HG02610 (cell line): Measurements from ENCODE around the gene PAMR1.

Source experiments
- ATAC-seq: cut with Tn5 transposase; IDR thresholded peaks from one replicate; pipeline ENCODE4 v1.9.1; 2021; ENCODE audit warnings: mild to moderate bottlenecking, moderate library complexity; ENCODE audit not compliant: unreplicated experiment

The PAMR1 gene

DNA sequence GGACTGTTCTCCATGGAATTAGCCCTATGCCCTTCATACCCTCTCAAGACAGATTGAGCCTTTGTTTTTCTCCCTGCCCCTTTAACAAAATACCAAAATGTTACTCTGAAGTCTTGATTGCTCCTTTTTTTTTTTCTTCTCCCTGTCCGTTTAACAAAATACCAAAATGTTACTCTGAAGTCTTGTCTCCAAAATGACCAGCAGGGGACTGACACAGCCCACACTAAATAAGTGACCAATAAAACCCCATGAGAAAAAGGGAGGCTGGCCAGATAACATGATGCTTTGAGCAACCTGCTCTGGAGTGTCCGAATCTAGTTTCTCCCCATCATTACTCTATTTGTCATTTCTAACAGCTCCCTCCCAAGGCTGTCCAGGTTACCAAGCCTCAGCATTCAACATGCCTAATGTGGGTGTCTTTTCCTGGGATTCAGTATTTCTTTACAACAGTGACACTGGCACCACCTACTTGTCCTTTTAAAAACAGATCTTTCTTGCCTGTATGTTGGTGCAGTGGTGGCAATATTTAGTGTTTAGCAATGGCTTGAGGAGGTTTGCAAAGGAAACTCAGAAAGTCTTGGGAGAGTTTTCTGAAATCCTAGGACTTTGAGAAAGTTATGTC, 63.4 kb downstream of the PAMR1 start:
- ATAC-seq, result no peak

DNA sequence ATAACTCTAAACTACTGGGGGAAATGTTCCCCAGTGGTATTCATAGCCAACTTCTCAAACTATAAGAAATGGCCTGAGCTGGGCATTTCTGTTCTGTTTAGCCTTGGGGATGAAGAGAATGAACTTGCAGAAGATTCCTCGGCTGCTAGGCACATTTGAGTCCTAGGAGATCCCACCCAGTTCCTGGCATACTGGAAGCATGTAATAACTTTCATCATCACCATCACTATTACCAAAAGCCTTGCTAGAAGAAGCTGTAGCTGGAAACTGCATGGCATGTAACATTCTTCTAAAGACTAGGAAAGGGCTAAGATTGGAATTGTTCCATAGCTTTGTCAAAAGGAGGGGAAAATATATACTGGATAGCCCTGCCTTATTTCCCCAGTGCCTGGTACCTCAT, 65.9 kb downstream of the PAMR1 start:
- ATAC-seq, result no peak

DNA sequence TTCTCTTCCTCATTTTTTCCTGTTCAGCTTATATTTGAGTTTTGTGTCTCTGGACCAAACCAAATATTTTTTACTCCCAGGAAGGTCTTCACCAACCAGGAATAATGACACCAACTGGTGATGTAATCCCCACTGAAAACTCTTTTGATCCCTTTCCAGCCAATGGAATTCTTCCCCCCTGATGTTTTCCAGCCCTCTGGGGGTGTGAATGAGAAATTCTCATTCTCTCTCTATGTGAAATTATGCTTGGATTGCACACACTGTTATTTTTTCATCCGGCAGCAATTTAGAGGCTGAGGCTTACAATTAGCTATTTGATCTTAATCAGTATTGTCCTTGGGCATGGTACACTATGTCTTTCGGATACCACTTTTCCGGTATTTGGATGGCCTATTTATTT, 66.6 kb downstream of the PAMR1 start:
- no peak for ATAC-seq

DNA sequence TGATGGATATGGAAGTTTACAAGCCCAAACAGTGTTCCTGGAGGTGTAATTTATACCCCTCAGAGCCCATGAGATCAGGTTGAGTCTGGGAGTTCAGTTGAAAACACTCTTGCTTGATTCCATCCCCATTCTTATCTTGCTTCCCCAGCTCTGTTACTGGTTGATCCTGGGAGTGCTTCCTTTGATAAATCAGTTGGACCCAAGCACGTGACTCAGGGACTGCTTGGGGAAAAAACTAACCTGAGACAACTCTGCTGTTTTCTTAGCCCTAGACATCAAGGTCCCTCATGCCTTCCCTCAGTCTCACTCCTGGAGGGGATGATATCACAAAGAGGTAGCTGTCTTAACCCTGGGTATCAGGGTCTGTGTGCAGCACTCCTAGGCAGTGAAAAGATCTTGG, 71.1 kb downstream of the PAMR1 start:
- no peak for ATAC-seq

DNA sequence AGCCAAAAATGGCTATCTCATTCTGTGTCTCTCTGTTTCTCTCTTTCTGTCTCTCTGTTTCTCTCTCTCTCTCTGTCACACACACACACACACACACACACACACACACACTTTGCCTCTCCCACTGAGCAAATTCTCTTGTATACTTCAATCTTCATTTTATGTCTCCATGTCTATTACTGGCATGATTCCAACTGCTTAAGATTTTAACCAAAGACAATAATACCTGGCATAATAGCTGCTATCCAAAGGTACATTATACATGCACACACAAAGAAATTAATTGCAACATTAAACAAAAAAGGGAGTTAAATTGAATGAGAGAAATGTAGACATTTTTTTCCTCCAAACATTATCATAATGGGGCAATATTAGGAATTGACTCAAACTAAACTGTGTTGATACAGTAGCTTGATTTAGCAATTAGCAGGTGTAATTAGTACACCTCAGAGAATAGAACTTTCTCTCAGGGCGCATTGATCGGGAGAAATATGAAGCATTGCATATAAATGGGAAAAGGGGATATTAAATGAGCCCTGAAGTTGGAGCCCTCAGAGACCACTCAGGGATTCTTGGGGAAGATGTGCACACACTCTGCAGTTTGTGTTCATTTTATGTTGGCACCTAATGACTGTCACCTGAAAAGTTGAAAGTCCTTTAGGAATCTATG, 88.7 kb downstream of the PAMR1 start:
- no peak for ATAC-seq

DNA sequence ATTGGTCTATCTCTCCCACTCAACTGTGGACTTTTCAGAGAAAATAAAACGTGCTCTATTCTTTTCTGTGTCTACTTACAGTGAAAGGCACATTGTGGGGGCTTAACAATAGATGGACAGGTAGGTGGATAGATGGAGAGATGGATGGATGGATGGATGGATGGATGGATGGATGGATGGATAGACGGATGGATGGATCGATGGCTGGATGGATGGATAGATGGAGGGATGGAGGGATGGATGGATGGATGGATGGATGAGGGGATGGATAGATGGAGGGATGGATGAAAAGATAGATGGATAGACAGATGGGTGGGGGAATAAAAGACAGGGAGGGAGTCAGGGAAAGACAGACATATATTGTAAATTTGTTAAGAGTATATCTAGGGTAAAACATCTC, 91.8 kb downstream of the PAMR1 start:
- ATAC-seq, result no peak

DNA sequence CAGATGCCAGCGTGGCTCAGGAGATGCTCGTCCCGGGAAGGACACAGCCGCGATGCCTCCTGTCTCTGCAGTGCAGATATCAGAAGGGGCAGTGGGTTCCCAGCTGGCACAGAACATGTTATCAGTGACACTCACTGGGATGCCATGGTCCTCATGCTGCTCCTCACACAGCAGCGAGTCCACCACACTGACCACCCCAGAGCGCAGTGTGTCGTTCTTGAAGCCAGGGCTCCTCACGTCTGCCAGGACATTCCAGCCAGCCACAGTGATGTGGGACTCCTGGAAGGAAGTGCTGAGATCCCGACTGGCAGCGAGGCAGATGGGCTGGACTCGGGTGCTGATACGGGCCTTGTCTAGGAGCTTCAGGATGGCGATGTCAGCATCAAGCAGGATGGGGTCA, 93.0 kb downstream of the PAMR1 start:
- no peak for ATAC-seq

DNA sequence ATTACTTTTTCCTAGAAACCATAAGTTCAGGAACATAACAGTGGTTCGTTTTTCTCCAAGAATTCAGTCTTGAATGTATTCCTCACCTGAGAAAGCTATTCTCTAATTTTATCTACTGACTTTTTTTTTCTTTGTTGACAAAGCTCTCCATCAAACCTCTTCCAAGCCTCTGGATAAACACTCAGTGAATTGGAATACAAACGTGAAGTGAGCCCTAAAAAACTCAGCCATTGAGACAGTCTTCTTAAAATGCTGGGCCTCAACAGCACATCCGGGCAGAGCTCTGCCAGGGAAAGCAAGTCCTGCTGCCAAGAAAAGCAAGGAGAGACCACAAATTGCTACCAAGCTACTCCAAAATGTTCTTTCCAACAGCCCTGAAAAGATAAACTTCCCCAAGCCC, 98.3 kb downstream of the PAMR1 start:
- no peak for ATAC-seq

DNA sequence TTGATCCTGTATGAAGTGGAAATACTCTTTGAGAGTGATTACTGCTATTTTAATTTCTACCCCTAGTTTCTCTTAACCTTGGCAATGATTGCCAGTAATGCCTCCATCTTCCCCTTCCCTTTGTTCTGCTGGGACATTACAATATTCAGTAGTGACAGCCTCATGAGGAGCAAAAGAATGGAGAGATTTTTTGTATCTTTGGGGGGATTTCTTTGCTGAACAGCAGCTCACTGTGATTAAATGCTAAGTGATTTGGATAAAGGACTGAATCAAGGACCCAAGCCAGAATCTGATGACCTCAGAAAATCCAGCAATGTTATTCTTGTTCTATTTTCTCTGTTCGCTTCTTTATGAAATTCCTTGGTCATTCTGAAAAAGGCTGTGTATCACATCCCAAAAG, 99.1 kb downstream of the PAMR1 start:
- no peak for ATAC-seq

DNA sequence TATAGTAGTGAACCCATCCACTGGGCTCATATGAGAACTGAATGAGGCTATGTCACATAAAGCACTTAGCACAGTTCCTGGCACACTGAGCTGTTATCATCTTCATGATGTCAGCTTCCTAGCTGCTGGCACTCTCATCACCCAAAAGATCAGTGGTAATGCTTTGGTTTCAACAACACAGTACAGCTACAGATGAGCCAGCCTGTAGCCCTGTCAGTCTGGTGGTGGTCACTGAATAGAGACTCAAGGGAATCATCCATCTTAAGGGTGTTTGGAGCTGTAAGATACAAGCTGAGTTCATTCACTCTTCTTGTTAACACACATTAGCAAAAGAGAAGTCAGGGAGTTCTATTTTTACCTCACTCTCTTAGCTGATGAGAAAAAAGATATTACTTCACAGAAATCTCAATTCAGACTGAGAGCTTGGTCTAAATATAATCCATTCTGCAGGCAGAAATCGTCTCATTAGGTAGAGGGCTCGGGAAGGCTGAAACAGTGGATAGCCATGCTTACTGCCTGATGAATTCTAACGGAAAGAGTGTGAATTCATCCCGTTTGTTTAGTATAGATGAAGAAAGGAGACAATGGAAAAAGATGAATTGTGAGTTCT, 99.7 kb downstream of the PAMR1 start:
- no peak for ATAC-seq

DNA sequence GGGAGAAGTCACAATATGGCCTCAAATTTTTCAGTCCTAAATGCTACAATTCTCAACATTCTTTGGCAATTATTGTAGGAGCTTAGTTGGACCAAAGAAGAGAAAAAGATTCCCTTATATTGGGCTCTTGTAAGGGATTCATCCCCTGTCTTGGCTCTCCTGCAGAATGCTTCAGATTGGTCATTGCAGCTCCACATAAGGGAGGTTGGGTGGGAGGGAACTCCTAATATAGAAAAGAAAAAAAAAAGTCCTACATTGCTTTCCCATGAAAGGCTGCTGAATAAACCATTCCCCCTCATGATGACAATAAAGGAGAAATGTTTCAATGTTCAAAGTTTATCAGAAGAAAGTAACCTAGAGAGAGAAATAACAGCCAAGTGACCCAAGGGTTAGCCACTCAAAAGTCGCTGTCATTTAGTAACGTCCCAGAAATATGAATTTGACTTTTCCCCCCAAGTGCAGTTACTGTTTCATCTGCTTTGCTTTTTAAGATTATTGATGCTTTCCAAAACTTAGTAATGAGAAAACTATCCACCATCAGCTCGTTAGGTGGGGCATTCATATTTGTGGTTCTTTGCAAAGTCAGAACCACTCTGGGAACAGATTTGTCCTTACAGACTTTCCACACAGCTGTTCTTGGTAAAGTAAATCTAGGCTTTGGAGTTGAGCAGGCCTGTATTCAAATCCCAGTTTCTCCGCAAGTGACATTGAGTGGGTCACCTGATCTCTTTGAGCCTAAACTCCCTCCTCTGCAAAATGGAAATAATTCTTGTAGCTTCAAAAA, 101.1 kb downstream of the PAMR1 start:
- ATAC-seq, result no peak

DNA sequence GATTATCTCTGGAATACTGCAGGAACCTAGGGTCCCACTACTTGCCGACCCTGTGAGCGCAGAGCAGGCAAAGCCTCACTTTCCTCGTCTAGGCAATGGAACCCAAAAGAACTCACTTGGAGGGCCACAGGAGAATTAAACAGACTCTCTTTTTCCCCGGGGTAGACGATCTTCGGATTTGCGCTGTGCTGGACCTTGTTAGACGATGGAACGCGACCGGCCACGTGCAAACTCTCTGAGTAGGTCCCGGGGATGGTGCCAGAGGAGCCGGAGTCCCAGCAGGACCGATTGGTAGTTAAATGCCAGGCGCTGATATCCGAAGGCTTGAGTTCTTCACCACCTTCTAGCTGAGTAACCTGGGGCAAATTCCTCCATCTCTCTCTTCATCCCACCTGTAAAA, 105.0 kb downstream of the PAMR1 start:
- ATAC-seq, result no peak

DNA sequence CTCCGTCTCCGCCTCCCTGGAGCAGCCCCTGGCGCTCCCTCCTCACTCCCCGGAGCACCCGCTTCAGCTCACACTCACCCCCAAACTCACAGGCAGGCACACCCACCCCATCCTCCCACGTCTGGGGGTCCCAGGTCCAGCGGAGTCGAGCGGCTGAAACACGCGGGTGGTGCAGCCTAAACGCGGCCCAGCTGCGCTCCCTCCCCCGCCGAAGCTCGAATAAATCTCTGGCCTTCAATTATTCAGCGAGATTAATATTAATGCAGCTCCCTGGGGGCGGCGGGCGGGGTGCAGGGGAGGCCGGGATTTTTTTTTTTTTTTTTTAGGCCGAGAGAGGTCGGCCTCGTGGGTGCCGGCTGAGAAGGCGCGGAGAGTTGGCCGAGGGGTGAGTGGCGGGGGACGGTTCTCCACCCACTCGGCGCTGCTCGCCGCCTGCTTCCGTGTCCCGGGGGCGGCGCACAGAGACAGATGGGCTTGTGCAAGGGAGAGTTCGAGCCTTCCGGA, 105.5 kb downstream of the PAMR1 start:
- no peak for ATAC-seq

DNA sequence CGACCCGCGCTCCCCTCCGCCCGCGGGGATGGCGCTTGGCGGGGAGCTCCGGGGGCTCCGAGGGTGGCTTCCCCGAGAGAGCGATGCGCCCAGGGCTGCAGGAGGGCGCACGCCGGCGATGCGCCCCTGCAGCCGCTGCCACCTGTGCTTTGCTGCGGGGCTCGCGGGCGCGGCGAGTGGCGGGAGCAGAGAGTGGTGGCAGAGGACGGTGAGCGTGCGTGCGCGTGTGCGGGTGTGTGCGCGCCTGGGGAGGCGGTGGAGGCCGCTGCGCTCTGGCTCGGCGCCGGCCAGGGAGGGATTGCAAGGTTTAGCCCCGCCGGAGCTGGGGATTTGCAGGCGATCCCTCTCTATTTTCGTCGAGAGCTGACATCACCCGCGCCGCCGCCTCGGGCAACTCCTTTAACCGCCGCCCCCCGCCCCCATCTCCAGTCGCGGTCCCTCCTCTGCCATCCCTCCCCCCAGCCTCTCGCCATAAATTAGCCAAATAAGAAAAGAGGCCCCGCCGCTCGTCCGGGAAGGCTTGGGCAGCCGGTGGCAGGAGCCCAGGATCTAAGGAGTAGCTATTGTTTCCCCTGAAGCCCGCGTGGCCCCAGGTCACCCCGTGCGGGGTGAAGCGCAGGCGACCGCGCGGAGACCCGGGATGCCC, 106.1 kb downstream of the PAMR1 start, which contains the start of gene SLC1A2:
Gene SLC1A2 (minus strand): TSS at position 375 of the 646 bp plus-strand sequence. CDS start 592 bp downstream, outside the sequence.
- ATAC-seq, result no peak

DNA sequence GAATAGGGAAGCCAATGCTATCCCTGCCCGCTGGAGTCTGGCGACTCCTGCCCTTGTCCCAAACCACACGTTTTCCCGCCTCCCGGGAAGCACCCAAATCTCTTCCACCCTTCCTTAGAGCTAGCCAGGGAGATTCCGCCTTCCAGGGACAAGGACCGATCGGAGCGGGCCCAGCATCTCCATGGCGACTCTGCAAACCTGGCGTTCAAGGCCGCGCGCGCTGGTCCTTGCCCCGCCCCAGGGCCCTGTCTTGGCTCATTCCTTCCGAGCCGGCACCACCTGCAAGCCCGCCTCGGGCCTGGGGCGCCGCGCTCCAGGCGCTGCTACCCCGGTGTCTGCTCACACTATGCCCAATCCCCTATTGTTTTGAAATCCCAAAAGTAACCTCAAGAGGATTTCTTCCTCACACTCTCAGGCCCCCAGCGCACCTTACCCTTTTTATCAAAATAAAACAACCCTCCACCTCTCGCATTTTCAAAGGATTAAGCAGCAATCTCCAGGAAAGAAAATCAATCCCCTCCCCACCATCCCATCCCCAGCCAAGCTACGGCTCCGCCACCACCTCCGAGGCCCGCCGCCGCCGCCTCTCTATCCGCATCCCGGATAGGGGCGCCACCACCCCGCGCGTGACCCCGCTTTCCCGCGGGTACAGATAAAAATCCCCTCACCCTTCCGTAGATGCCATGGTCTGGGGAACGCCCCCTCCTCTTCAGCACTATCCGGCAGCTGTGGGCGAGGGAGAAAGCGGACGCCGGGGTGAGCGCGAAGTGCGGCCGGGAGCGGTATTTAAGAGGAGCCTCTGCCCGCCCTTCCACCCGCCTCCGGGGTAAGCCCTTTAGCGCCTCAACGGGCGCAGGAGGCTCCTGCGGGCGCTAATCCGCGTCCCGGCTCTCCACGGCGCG, 106.9 kb downstream of the PAMR1 start:
- no peak for ATAC-seq

DNA sequence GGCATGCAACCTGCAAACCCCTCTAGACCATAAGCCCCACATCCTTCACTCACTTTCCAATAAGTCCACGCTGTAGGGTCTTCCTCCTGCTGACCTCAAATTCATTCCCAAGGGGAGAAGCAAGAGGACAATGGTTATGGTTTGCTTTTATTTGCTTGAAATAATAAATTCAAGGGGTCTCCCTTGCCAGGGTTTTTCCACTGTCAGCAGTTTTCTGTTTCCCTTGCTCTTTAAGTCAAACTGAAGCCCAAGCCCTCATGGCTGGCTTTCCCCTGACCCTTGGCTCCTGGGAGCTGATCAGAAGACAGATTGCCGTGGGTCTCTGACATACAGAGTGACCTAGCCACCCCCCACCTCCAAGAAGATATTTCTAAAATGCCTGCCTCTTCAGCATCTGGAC, 109.9 kb downstream of the PAMR1 start:
- no peak for ATAC-seq

DNA sequence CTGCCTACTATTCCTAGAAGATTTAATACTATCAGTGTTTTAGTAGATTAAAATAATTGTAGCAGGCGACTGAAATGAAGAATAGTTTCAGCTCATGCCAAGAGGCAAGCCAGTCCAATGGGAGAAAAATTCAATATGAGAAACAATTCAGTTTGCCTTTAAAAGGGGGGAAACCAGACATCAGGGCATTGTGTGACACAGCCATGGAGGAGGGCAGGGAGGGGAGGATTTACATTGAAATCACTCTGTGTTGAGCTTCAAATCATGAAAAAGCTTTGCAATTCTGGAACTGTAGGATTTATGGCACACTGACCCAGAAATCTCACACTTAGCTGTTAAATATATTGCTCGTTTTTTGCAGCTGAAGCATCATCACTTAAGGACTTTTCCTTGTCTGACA, 110.6 kb downstream of the PAMR1 start:
- ATAC-seq, result no peak

DNA sequence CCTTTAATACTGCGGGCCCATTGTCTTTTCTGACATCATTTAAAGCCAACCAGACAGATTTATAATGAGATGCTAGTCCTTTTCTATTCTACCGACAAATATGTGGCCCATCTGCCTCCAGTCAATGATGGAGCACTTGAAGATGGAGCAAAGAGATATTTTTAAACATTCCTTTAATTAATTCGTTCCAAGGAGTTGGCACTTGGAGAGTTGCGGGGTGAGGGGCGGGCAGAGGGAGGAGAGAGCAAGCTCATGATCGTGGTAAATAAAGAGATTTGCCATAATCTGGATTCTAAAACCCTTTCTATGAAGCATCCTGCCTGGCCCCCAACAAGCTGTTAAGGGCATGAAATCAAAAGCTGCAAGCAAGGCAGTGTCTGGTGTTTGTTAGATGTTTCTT, 111.1 kb downstream of the PAMR1 start:
- ATAC-seq, result no peak

DNA sequence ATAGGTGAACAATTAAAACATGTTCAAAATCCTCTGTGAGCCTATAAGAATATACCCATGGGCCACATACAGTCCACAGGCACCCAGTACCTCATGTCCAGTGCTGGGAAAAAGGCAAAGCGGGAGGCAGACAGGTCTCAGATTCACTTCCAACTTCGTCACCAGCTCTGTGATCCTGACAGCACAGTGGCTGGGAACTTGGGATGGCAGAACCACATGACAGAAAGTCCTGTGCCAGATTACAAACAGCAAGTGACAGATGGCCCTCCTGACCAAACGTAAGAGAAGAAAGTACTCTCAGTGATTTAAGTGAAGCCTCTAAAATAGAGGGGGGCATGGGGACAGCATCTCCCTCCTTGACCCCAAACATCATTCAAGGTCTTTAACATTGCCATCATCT, 111.8 kb downstream of the PAMR1 start:
- ATAC-seq, result no peak

DNA sequence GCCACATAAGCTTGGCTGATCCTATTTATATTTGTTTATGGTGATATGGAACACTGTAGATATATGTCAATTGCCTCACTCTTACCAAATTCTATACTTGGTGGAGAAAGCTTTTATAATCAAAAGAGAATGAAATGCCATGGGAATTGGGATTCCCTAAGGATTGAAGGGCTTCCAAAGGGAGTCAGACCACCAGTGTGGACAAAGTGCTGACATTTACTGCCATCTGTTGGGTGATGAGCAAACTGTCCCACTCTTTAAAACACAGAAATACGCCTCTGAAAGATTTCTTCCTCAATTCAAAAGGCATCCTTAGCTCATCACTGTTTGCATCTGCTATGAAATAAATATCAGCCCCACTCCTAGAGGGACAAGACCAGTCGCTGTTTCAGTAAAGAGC, 113.1 kb downstream of the PAMR1 start:
- ATAC-seq, result no peak
